Upper lobe of left lung (tissue), 6 donors: Measurements from ENCODE around the gene SLC19A2. TPM values are rescaled to one million over a fixed set of nuclear protein-coding genes. Genes with fewer than 3 reads are reported as not detected.

Experiments
- ATAC-seq, 2 donors: fragments of 200-7000 bp; cut with Tn5 transposase; one replicate each; pipeline ENCODE4 v1.9.1; 2022; ENCODE audit warnings: mild to moderate bottlenecking in 2 of 2, moderate library complexity in 2 of 2; ENCODE audit not compliant: low FRiP score in 2 of 2
- DNase-seq, 2 donors: peaks; one replicate each; pipeline ENCODE4 v3.0.0-alpha.2; 2019 to 2020
- H3K27ac ChIP-seq, 4 donors: fragments of 200-600 bp; sonication (generic); one replicate each; pipeline ENCODE4 v1.5.1; 2016 to 2019
- H3K27me3 ChIP-seq, 4 donors: fragments of 200-600 bp; sonication (generic); one replicate each; pipeline ENCODE4 v1.5.1; 2017 to 2019
- H3K36me3 ChIP-seq, 4 donors: fragments of 200-600 bp; sonication (generic); one replicate each; pipeline ENCODE4 v1.5.1; 2016 to 2019
- H3K4me1 ChIP-seq, 4 donors: fragments of 200-600 bp; sonication (generic); one replicate each; pipeline ENCODE4 v1.5.1; 2018 to 2019
- H3K4me3 ChIP-seq, 4 donors: fragments of 200-600 bp; sonication (generic); one replicate each; pipeline ENCODE4 v1.5.1; 2017 to 2019; ENCODE audit warnings: mild to moderate bottlenecking in 2 of 4, moderate library complexity in 1 of 4
- H3K9me3 ChIP-seq, 4 donors: fragments of 200-600 bp; sonication (generic); one replicate each; pipeline ENCODE4 v1.5.1; 2018 to 2019
- EP300 ChIP-seq, 4 donors: sonication (generic); formaldehyde crosslinking; IDR thresholded peaks; one replicate each; pipeline ENCODE4 v1.5.1; 2017; ENCODE audit warnings: antibody characterized with exemption in 4 of 4, control low read depth in 2 of 4
- POLR2A ChIP-seq, 4 donors: fragments of 450-650 bp; IDR thresholded peaks; one replicate each; pipeline ENCODE4 v1.5.1; 2016 to 2017; ENCODE audit warnings: antibody characterized with exemption in 4 of 4, mild to moderate bottlenecking in 2 of 4
- POLR2AphosphoS5 ChIP-seq, 2 donors: sonication (generic); formaldehyde crosslinking; IDR thresholded peaks; one replicate each; pipeline ENCODE4 v1.5.1; 2017; ENCODE audit warnings: antibody characterized with exemption in 2 of 2
- WGBS, 2 donors: methylation state at CpG; one replicate each; pipeline ENCODE4 v1.1.5; 2017 to 2018; 5-methylcytosine and 5-hydroxymethylcytosine counted together
- total RNA-seq, 6 donors: library from RNA; depleted of rRNA in 4 of 6; stranded (reverse); fragments of >200 nt in 4 of 6; gene quantifications; one replicate each; pipeline versions ENCODE4 v1.1.0 to v1.2.1, GENCODE V29; 2016 to 2021
- TF ChIP-seq, protein P1 (sequence below), 6 experiments: fragments of 450-650 bp in 4 of 6; fragments of 200-600 bp in 2 of 6; sonication (generic) in 2 of 6; IDR thresholded peaks; one replicate each; pipeline ENCODE4 v1.5.1; 2016 to 2019; ENCODE audit warnings: antibody characterized with exemption in 6 of 6
- donor health status: DM: no; HTN: no; CAD: no; lungs with moderate emphysema.
- donor health status: DM: no; HTN: yes; CAD: no; lungs with severe emphysema.

Gene SLC19A2
- total RNA-seq, 6 donors from 2014 or later = 8.4 to 37.1 (median 13.6) TPM

DNA sequence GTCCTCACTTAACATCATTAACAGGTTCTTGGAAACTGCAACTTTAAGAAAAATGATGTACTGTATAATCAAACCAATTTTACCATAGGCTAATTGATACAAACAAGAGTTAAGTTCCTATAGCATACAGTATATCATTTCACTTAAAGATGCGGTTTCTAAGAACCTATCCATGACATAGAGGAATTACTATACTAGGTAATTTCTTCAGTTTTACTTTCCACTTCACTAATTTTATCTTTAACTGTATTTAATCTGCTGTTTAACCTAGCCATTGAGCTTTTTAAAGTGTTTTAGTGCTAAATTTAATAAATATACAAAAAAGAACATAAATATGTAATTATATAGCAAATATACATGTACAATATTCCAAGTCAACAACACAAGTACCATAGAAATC lies 28.3 kb downstream of the SLC19A2 start:
- TF ChIP-seq, protein P1, sequence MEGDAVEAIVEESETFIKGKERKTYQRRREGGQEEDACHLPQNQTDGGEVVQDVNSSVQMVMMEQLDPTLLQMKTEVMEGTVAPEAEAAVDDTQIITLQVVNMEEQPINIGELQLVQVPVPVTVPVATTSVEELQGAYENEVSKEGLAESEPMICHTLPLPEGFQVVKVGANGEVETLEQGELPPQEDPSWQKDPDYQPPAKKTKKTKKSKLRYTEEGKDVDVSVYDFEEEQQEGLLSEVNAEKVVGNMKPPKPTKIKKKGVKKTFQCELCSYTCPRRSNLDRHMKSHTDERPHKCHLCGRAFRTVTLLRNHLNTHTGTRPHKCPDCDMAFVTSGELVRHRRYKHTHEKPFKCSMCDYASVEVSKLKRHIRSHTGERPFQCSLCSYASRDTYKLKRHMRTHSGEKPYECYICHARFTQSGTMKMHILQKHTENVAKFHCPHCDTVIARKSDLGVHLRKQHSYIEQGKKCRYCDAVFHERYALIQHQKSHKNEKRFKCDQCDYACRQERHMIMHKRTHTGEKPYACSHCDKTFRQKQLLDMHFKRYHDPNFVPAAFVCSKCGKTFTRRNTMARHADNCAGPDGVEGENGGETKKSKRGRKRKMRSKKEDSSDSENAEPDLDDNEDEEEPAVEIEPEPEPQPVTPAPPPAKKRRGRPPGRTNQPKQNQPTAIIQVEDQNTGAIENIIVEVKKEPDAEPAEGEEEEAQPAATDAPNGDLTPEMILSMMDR (IDR thresholded peaks at IDR 0.05) = no peak
- TF ChIP-seq EP300 (IDR thresholded peaks at IDR 0.05) (no peak), POLR2A (IDR thresholded peaks at IDR 0.05) (no peak), POLR2AphosphoS5 (IDR thresholded peaks at IDR 0.05) (no peak)
- peaks cover 0 to 7% (median 3%) of the 10 kb centered on the region in 4 donors for H3K4me1 ChIP-seq
- H3K36me3 ChIP-seq = no peaks in the 10 kb centered on the region
- DNase-seq (no peak), ATAC-seq (no peak)
- H3K4me3 ChIP-seq = no peak overlapping the region
- peaks cover 7 to 10% (median 9%) of the 10 kb centered on the region in 4 donors for H3K9me3 ChIP-seq
- 97 to 100% methylated on average over 1 of the region's 1 CpG for WGBS, 2 donors
- H3K27me3 ChIP-seq = peaks cover 0 to 2% (median 0%) of the 10 kb centered on the region in 4 donors
- no peak overlapping the region for H3K27ac ChIP-seq

DNA sequence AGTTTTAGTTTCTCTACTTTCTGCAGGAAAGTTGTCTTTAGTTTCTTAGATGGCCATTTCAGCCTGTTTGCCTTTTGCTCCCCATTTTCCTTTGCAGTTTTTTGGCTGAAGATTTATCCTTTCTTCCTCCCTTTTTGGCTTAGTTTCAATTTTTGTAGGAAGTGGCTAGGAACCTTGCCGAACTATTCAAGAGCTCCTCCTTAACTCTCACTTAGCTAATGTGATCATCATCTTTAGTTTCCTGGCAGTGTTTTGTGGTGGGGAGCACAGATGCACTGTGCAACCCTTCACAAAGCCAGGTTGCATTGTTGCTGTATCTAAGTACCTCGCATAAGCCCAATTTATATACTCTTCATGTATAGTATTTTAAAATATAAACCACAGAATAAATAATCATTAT lies 29.7 kb downstream of the SLC19A2 start:
- Histone ChIP-seq H3K4me3 (no peak overlapping the region), H3K27me3 (peaks cover 0 to 2% (median 0%) of the 10 kb centered on the region in 4 donors), H3K9me3 (peaks cover 7 to 10% (median 9%) of the 10 kb centered on the region in 4 donors), H3K4me1 (peaks cover 0 to 7% (median 3%) of the 10 kb centered on the region in 4 donors), H3K27ac (no peak overlapping the region), H3K36me3 (no peaks in the 10 kb centered on the region)
- 56 to 58% methylated on average over 2 of the region's 2 CpGs for WGBS, 2 donors
- no peak for ATAC-seq
- DNase-seq = no peak
- no peak for TF ChIP-seq POLR2AphosphoS5 (IDR thresholded peaks at IDR 0.05)
- no peak for TF ChIP-seq EP300 (IDR thresholded peaks at IDR 0.05)
- TF ChIP-seq, protein P1 (IDR thresholded peaks at IDR 0.05) = no peak

DNA sequence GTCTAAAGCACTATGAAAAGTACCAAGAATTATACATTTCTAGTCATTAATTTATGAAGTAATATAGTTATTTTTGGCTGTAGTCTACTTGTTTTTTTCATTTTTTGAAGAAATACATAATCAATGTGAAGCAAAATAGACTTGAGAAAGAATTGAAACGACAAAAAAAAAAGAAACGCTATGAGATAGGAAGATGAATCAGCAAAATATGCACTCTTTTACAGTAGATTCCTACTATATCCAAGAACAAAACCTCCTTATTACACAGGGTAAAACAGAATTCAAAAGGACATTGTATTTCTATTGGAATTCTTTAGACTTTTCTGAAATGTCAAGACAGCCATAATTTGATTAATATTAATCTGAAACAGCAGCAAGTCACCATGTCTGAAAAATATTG lies 32.8 kb downstream of the SLC19A2 start:
- no peaks in the 10 kb centered on the region for H3K4me1 ChIP-seq
- no peaks in the 10 kb centered on the region for H3K36me3 ChIP-seq
- H3K9me3 ChIP-seq = peaks cover 7 to 10% (median 9%) of the 10 kb centered on the region in 4 donors
- 87 to 94% methylated on average over 2 of the region's 2 CpGs for WGBS, 2 donors
- no peak for DNase-seq
- ATAC-seq = no peak
- H3K27ac ChIP-seq = no peak overlapping the region
- no peak overlapping the region for H3K4me3 ChIP-seq
- no peaks in the 10 kb centered on the region for H3K27me3 ChIP-seq
- TF ChIP-seq POLR2A (IDR thresholded peaks at IDR 0.05) (no peak), POLR2AphosphoS5 (IDR thresholded peaks at IDR 0.05) (no peak), EP300 (IDR thresholded peaks at IDR 0.05) (no peak)
- TF ChIP-seq, protein P1 (IDR thresholded peaks at IDR 0.05) = no peak

DNA sequence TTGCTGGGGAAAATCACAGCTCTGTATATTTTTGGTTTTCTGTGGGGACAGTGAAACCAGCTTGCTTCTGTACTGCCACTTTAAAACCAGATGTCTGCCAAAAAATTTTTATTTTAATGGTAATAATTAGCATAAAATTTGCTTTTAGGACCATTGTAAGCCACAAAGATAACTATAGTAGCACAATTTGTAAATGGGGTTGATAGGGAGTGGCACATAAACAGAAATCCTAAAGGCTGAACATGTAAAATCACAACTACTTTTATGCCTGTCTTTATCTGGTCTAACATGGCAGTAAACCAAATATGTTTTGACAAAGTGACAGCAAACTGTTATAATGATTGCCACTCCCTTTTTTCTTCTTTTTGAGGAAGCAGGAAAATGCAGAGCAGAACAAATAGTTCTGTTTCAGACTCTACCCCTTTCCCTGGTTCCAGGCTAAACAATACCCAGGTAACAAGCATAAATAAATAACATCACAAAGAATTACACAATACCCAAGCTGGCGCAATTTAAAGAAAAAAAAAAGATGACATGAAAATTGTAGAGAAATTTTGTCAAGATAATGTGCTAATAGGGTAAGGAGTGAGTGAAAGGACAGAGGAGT lies 34.4 kb downstream of the SLC19A2 start:
- TF ChIP-seq EP300 (IDR thresholded peaks at IDR 0.05) (no peak), POLR2A (IDR thresholded peaks at IDR 0.05) (no peak), POLR2AphosphoS5 (IDR thresholded peaks at IDR 0.05) (no peak)
- TF ChIP-seq, protein P1 (IDR thresholded peaks at IDR 0.05) = no peak
- Histone ChIP-seq H3K27ac (no peak overlapping the region), H3K4me3 (no peak overlapping the region), H3K4me1 (no peaks in the 10 kb centered on the region), H3K27me3 (no peaks in the 10 kb centered on the region), H3K9me3 (no peaks in the 10 kb centered on the region), H3K36me3 (no peaks in the 10 kb centered on the region)
- no peak for DNase-seq
- whole genome bisulfite sequencing, 2 donors = 45 to 57% methylated on average over 1 of the region's 1 CpG
- peak in 1 of 2 donors; percentile 63 for ATAC-seq

DNA sequence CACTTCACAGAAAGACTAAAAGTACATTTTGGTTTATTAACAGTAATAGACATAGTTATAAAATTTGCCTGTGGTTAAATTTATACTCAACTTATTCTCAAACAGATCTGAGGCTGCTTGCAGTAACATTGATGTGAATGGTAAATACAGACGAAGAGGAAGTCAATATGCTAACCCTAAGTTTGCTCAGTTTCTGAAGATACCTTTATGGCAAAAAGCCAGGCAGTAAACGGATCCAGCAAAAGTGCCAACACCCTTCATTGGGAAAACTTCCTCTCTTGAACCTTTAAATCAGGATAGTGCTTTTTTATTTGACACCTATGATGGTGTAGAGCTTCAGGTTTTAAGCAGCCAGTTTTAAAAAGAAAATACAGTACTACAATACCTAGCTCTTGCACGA lies 41.8 kb downstream of the SLC19A2 start:
- Histone ChIP-seq H3K4me1 (no peaks in the 10 kb centered on the region), H3K9me3 (no peaks in the 10 kb centered on the region), H3K4me3 (no peak overlapping the region), H3K36me3 (no peaks in the 10 kb centered on the region), H3K27me3 (no peaks in the 10 kb centered on the region), H3K27ac (no peak overlapping the region)
- WGBS, 2 donors = 43 to 46% methylated on average over 3 of the region's 3 CpGs
- TF ChIP-seq POLR2AphosphoS5 (IDR thresholded peaks at IDR 0.05) = no peak
- no peak for TF ChIP-seq EP300 (IDR thresholded peaks at IDR 0.05)
- TF ChIP-seq POLR2A (IDR thresholded peaks at IDR 0.05) = no peak
- TF ChIP-seq, protein P1 (IDR thresholded peaks at IDR 0.05) = no peak
- DNase-seq (no peak), ATAC-seq (no peak)
